NCI-H524 (cell line): ENCODE measurements around the gene RFTN2.

Source experiments
- DNase-seq, 2 experiments: peaks; one replicate each; lab custom pipeline; 2025; lab: John Stamatoyannopoulos, UW

The RFTN2 gene

DNA sequence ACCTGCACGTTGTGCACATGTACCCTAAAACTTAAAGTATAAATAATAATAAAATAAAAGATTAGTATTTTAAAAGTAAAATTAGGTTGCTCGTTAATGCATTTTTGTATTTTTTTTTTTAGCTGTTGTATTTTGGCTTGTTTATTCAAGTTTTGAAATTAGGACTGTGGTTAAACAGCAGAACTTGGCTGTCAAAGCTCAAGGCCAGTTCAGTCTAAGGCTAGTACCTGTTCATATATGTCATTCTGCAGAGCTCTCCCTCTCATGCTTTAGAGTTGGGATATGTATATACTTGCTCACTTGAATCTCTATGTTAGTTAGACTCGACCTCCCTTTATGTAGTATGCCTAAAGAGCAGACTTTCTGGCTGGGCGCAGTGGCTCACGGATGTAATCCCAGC, 126.8 kb downstream of the RFTN2 start:
- no peak for DNase-seq

- no peak for DNase-seq
Measured at GRCh38 chr2:197547163-197547900, 128.1 kb downstream of the RFTN2 start.

DNA sequence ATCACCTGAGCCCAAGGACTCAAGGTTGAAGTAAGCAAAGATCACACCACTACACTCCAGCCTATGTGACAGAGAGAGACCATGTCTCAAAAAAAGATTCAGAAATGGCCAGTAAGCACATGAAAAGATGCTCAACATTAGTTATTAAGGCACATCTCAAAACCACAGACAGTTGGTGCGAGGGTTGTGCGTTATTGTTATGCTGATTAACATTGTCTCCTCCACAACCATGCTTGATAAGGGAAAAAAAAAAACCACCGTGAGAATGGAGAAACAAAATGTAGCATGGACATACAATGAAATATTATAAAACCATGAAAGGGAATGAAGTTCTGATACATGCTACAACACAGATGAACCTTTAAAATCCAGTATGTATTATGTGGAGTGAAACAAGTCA, 132.2 kb downstream of the RFTN2 start:
- DNase-seq = no peak

DNA sequence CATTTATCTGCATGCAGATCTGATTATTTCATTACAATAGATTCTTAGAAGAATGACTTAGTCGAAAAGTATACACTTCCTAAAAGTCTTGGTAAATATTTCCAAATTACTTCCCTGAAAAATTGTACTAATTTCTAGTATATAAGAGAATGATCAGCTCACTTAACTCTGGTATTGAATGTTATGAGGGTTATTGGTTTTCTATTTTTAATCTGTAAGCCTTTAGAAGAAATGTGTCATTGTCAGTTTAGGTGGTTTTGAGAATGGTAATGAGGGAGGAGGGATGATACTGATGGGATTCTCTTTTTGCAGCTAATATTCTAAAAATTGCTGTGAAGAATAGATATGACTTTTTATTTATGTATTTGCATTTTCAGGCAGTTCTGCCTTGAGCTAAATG, 135.7 kb downstream of the RFTN2 start:
- no peak for DNase-seq

DNA sequence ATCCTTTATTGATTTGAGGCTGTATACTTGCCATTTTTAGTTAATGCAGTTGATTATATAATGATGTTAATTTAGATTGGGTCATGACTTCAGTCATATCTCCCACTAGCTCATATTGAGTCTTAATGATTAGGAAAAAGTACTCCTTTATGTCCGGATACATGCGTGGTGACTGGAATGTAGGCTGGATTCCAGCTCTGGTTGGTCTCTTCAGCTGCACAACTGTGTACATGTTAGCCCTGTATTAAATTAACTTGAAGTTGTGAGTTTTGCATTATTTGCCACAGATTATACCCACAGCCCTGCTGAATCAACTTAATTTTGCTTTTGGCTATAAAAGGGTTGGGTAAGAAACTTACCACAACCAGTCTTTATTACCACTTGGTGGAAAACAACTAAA, 137.0 kb downstream of the RFTN2 start:
- no peak for DNase-seq
